GM06990 (cell line): ENCODE results near the gene NPR3.

Source experiments
- DNase-seq: peaks from one replicate; pipeline ENCODE4 v3.0.0-alpha.2; 2011; ENCODE audit not compliant: insufficient read length; ENCODE audit errors: extremely low read depth
- H3K27me3 ChIP-seq: replicated peaks from 2 replicates; pipeline ENCODE4 v1.6.0; 2011; ENCODE audit warnings: low read length; ENCODE audit not compliant: control insufficient read depth, insufficient read depth
- H3K36me3 ChIP-seq: 2 replicates; pipeline ENCODE4 v1.5.1; 2011; ENCODE audit warnings: low read length; ENCODE audit not compliant: control insufficient read depth, insufficient read depth
- H3K4me3 ChIP-seq: replicated peaks from 2 replicates; pipeline ENCODE4 v1.5.1; 2011; ENCODE audit warnings: low read depth, mild to moderate bottlenecking, control low read depth, low read length
- TF ChIP-seq, protein P1 (sequence below): IDR thresholded peaks from 2 replicates; pipeline ENCODE4 v1.5.1; 2011; ENCODE audit warnings: low read length, control low read depth, mild to moderate bottlenecking, inconsistent platforms; ENCODE audit not compliant: insufficient read depth, poor library complexity, severe bottlenecking

The NPR3 gene

GRCh38 chr5:32724526-32724925, 13.4 kb downstream of the NPR3 start:
- Histone ChIP-seq H3K27me3 (no peaks in the 10 kb centered on the region; the same call in 1 of the 2 replicates), H3K4me3 (no peak overlapping the region), H3K36me3 (no peaks in the 10 kb centered on the region)
- no peak for DNase-seq
- TF ChIP-seq, protein P1, sequence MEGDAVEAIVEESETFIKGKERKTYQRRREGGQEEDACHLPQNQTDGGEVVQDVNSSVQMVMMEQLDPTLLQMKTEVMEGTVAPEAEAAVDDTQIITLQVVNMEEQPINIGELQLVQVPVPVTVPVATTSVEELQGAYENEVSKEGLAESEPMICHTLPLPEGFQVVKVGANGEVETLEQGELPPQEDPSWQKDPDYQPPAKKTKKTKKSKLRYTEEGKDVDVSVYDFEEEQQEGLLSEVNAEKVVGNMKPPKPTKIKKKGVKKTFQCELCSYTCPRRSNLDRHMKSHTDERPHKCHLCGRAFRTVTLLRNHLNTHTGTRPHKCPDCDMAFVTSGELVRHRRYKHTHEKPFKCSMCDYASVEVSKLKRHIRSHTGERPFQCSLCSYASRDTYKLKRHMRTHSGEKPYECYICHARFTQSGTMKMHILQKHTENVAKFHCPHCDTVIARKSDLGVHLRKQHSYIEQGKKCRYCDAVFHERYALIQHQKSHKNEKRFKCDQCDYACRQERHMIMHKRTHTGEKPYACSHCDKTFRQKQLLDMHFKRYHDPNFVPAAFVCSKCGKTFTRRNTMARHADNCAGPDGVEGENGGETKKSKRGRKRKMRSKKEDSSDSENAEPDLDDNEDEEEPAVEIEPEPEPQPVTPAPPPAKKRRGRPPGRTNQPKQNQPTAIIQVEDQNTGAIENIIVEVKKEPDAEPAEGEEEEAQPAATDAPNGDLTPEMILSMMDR = no peak

DNA sequence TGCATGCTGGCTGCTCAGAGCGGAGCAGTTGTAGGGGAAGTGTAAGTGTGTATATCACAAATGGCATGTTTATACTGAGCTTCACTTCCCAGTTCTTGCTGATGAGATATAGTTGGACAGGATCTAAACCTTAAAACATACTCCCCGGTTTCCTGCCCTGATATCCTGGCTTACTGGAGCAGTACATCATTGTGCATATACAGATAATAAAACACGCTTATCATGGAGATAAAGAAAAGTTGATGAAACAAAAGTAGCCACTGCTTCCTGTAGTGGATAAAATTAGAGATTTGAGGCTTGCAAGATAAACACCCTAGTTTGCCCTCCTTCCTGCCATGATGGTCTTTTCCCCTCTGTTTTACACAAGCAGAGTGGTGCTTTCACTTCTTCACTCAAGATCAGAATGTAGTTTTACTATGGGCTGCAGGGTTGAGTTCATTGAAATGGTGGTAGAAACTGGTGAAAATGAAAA, 15.0 kb downstream of the NPR3 start:
- DNase-seq = no peak
- TF ChIP-seq, protein P1 = no peak
- no peak overlapping the region for H3K4me3 ChIP-seq
- no peaks in the 10 kb centered on the region for H3K36me3 ChIP-seq
- H3K27me3 ChIP-seq = no peaks in the 10 kb centered on the region; the same call in 1 of the 2 replicates

- Histone ChIP-seq H3K4me3 (no peak overlapping the region), H3K27me3 (no peaks in the 10 kb centered on the region; the same call in 1 of the 2 replicates), H3K36me3 (no peaks in the 10 kb centered on the region)
- TF ChIP-seq, protein P1 = no peak
- DNase-seq = no peak
Measured at GRCh38 chr5:32729651-32730050, 18.5 kb downstream of the NPR3 start.

- H3K27me3 ChIP-seq = no peaks in the 10 kb centered on the region; the same call in 1 of the 2 replicates
- no peak for DNase-seq
- TF ChIP-seq, protein P1 = no peak
- no peak overlapping the region for H3K4me3 ChIP-seq
- H3K36me3 ChIP-seq = no peaks in the 10 kb centered on the region
Measured at GRCh38 chr5:32733590-32734340, 22.6 kb downstream of the NPR3 start.

DNA sequence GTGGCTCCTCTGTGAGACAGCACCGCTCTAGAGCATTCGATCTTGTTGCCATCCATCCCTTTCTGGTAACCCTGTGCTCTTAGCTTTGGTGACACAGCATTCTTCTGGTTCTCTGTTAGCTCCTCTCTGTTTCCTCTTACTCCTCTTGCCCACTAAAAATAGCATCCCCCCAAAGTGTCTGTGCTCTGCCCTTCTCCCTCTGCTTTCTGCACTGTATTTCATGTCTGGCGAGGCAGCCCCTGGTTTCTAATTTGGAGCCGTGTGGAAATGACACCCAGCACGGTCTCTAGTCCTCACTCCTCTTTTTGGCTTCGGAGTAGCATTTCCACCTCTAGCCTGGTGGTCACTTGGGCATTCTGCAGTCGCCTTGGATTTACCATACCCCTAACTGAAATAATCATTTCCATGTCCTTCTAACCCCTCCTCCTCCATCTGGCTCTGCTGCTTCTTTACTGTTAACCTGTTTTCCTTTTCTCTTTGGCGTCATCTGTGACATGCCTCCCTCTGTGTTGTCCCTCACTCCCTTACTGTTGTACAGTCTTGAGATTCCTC, 23.8 kb downstream of the NPR3 start:
- no peak for DNase-seq
- Histone ChIP-seq H3K36me3 (no peaks in the 10 kb centered on the region), H3K4me3 (no peak overlapping the region), H3K27me3 (no peaks in the 10 kb centered on the region; the same call in 1 of the 2 replicates)
- TF ChIP-seq, protein P1 = no peak
